Karpas-422 (cell line): ENCODE measurements around the gene ASS1. TPM values are rescaled to one million over a fixed set of nuclear protein-coding genes. Genes with fewer than 3 reads are reported as not detected.
A peak's percentile ranks its signal among the peaks of the same experiment; 100 is the strongest.

ENCODE experiments used
- DNase-seq: peaks from one replicate; pipeline ENCODE4 v3.0.0-alpha.2; 2015
- H2AFZ ChIP-seq: fragments of 200-600 bp; sonication (generic); 2 replicates; pipeline ENCODE4 v1.6.1; 2014; ENCODE audit warnings: antibody characterized with exemption, low read length, mixed read lengths
- H3K27ac ChIP-seq: fragments of 200-600 bp; sonication (generic); 2 replicates; pipeline ENCODE4 v1.5.1; 2014; ENCODE audit warnings: mild to moderate bottlenecking, low read length, moderate library complexity
- H3K27me3 ChIP-seq: fragments of 200-600 bp; sonication (generic); 2 replicates; pipeline ENCODE4 v1.6.1; 2014; ENCODE audit warnings: low read length, mixed read lengths
- H3K36me3 ChIP-seq: fragments of 200-600 bp; sonication (generic); 2 replicates; pipeline ENCODE4 v1.6.1; 2014; ENCODE audit warnings: low read length, mixed read lengths; ENCODE audit not compliant: insufficient read depth
- H3K4me1 ChIP-seq: fragments of 200-600 bp; sonication (generic); 2 replicates; pipeline ENCODE4 v1.6.1; 2014; ENCODE audit warnings: mild to moderate bottlenecking, low read length, mixed read lengths
- H3K4me2 ChIP-seq: fragments of 200-600 bp; sonication (generic); 2 replicates; pipeline ENCODE4 v1.6.1; 2014; ENCODE audit warnings: low read length, low read depth, mild to moderate bottlenecking; ENCODE audit not compliant: poor library complexity, severe bottlenecking
- H3K4me3 ChIP-seq: fragments of 200-600 bp; sonication (generic); 2 replicates; pipeline ENCODE4 v1.5.1; 2014; ENCODE audit warnings: mild to moderate bottlenecking, antibody characterized with exemption, low read length, mixed read lengths
- H3K79me2 ChIP-seq: fragments of 200-600 bp; sonication (generic); 2 replicates; pipeline ENCODE4 v1.6.1; 2014; ENCODE audit warnings: mild to moderate bottlenecking, low read length, mixed read lengths
- H3K9ac ChIP-seq: fragments of 200-600 bp; sonication (generic); 2 replicates; pipeline ENCODE4 v1.6.0; 2014; ENCODE audit warnings: low read length
- H3K9me2 ChIP-seq: fragments of 200-600 bp; sonication (generic), shearing (Covaris generic); replicated peaks from 2 replicates; pipeline ENCODE4 v1.6.0; 2014; ENCODE audit warnings: mild to moderate bottlenecking, low read length, moderate library complexity; ENCODE audit not compliant: insufficient read depth
- H3K9me3 ChIP-seq: fragments of 300-700, 200-600 bp; sonication (generic); 2 replicates; pipeline ENCODE4 v1.6.1; 2014; ENCODE audit warnings: low read length, mixed read lengths
- H4K20me1 ChIP-seq: fragments of 200-600 bp; sonication (generic); 2 replicates; pipeline ENCODE4 v1.6.1; 2014; ENCODE audit warnings: mild to moderate bottlenecking, antibody characterized with exemption, low read length, low read depth; ENCODE audit not compliant: insufficient read depth
- small RNA-seq: library from RNA; depleted of rRNA; stranded (forward); fragments of <200 nt; gene quantifications from one replicate; pipeline ENCODE3, GENCODE V24; 2014
- total RNA-seq: library from RNA; depleted of rRNA; stranded (reverse); fragments of >200 nt; shearing (Covaris generic); gene quantifications from 2 replicates; pipeline ENCODE4 v1.2.3, GENCODE V29; 2014; ENCODE audit warnings: low replicate concordance; rRNA removed

ASS1 gene
- total RNA-seq, 1 experiment from 2014 or later, result not detected

DNA sequence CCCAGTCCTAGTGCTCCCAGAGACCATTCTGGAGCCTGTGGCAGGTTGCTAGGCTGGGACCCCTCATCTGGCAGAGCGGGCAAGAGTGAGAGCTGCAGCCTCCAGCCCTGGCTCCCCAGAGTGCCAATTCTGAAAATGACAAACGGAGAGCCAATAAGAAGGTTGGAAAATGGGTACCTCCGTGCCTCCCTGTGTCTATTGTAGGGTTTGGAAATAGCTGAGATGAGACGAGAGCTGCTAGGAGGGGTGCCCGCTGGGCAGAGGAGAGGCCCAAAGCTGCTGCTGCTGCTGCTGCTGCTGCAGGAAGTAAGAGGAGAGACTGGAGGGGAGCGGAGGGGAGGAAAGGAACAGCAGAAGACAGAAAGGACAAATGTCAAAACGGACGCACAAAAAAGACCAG, 98.6 kb downstream of the ASS1 start:
- no peaks in the 10 kb centered on the region for H3K36me3 ChIP-seq
- no peak overlapping the region for H3K9ac ChIP-seq
- H3K27ac ChIP-seq, result no peak overlapping the region
- H3K27me3 ChIP-seq, result no peaks in the 10 kb centered on the region
- no peaks in the 10 kb centered on the region for H3K9me3 ChIP-seq
- H3K9me2 ChIP-seq, result no peaks in the 10 kb centered on the region
- DNase-seq, result no peak
- no peaks in the 10 kb centered on the region for H4K20me1 ChIP-seq
- no peaks in the 10 kb centered on the region for H3K79me2 ChIP-seq
- no peak overlapping the region for H3K4me3 ChIP-seq
- H3K4me1 ChIP-seq, result no peaks in the 10 kb centered on the region
- no peak overlapping the region for H2AFZ ChIP-seq
- H3K4me2 ChIP-seq, result no peak overlapping the region

DNA sequence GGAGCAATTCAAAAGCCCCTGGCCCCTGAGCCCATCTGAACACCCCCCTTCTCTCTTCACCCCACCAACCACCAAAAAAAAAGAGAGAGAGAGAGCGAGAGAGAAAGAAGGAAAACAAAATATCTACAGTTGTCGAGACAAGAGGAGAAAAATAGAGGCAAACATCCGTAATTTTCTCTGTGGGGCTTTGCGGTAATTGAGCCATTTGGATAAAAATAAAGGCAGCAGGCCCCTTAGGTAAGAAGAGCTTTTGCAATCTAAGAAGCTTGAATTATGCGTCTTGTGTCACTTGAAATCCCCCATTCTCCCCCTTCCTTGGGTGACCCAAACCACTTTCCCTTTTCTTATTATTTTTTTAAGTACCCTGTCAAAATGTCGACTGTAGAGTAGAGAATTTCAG, 99.1 kb downstream of the ASS1 start:
- no peaks in the 10 kb centered on the region for H3K36me3 ChIP-seq
- no peak overlapping the region for H3K27ac ChIP-seq
- H3K4me1 ChIP-seq, result no peaks in the 10 kb centered on the region
- H3K9me3 ChIP-seq, result no peaks in the 10 kb centered on the region
- H2AFZ ChIP-seq, result no peak overlapping the region
- no peak overlapping the region for H3K4me2 ChIP-seq
- no peaks in the 10 kb centered on the region for H3K9me2 ChIP-seq
- DNase-seq, result no peak
- H3K27me3 ChIP-seq, result no peaks in the 10 kb centered on the region
- H4K20me1 ChIP-seq, result no peaks in the 10 kb centered on the region
- H3K4me3 ChIP-seq, result no peak overlapping the region
- no peaks in the 10 kb centered on the region for H3K79me2 ChIP-seq
- no peak overlapping the region for H3K9ac ChIP-seq

- Histone ChIP-seq H3K9me3 (no peaks in the 10 kb centered on the region), H3K9ac (no peak overlapping the region), H3K79me2 (no peaks in the 10 kb centered on the region), H3K9me2 (no peaks in the 10 kb centered on the region), H3K27me3 (no peaks in the 10 kb centered on the region), H3K4me3 (no peak overlapping the region), H3K4me1 (no peaks in the 10 kb centered on the region), H4K20me1 (no peaks in the 10 kb centered on the region), H3K4me2 (no peak overlapping the region), H2AFZ (no peak overlapping the region), H3K27ac (no peak overlapping the region), H3K36me3 (no peaks in the 10 kb centered on the region)
- no peak for DNase-seq
Measured at GRCh38 chr9:130544364-130544763, 99.6 kb downstream of the ASS1 start.

DNA sequence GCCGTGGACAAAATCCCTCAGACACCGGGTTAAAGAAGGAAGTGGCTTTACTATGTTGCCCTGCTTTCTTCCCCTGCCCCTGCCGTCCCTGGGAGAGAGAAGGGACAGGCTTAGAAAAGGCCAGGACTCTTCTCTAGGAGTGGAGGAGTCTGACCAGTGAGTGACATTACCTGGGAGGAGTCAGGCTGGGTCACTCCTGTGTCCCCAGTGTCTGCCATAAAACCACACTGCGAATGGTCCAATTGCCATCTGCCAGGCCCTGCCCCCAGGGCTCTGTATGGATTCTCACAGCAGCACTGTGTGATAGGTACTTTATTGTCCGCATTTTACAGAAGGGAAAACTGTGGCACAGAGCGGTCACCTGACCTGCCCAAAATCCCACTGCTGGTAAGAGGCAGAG, 103.3 kb downstream of the ASS1 start:
- no peak overlapping the region for H3K4me2 ChIP-seq

GRCh38 chr9:130549093-130549735, 104.5 kb downstream of the ASS1 start:
- H3K9me2 ChIP-seq, result no peaks in the 10 kb centered on the region
- H3K27ac ChIP-seq, result no peak overlapping the region
- H3K9me3 ChIP-seq, result no peaks in the 10 kb centered on the region; the same call in 1 of the 2 replicates
- H3K4me2 ChIP-seq, result no peak overlapping the region
- H3K4me1 ChIP-seq, result no peaks in the 10 kb centered on the region
- H3K79me2 ChIP-seq, result no peaks in the 10 kb centered on the region
- H3K36me3 ChIP-seq, result no peaks in the 10 kb centered on the region
- H2AFZ ChIP-seq, result peak overlapping the region; percentile 47; the same call in 1 of the 2 replicates
- no peak overlapping the region for H3K9ac ChIP-seq
- DNase-seq, result peak; percentile 88
- H4K20me1 ChIP-seq, result no peaks in the 10 kb centered on the region
- no peaks in the 10 kb centered on the region for H3K27me3 ChIP-seq
- H3K4me3 ChIP-seq, result 0 out of 2 replicates have a peak overlapping the region, but pooled peaks have one; percentile 8

More for the DNA sequence above, 103.3 kb downstream of the ASS1 start:
- Histone ChIP-seq H4K20me1 (no peaks in the 10 kb centered on the region), H3K9me2 (no peaks in the 10 kb centered on the region), H3K27ac (no peak overlapping the region), H2AFZ (no peak overlapping the region), H3K27me3 (no peaks in the 10 kb centered on the region), H3K9me3 (no peaks in the 10 kb centered on the region; the same call in 1 of the 2 replicates), H3K4me1 (no peaks in the 10 kb centered on the region), H3K36me3 (no peaks in the 10 kb centered on the region), H3K9ac (no peak overlapping the region), H3K79me2 (no peaks in the 10 kb centered on the region), H3K4me3 (no peak overlapping the region)
- no peak for DNase-seq

Small RNA genes within 50 kb of the gene (small RNA-seq; reads per million reads assigned to genes)
- gene RN7SL665P, result not detected

Other genes starting within 250 kb of the ASS1 start
- gene HMCN2, start 179.2 kb upstream of the ASS1 start, total RNA-seq, result not detected in 2 replicates
- gene FUBP3, start 134.6 kb downstream of the ASS1 start, total RNA-seq, result 31.2 and 47.9 TPM in 2 replicates
- gene PRDM12, start 219.6 kb downstream of the ASS1 start, total RNA-seq, result 0.07 TPM in 1 of 2 replicates, not detected in the other
- gene EXOSC2, start 248.8 kb downstream of the ASS1 start, total RNA-seq, result 14.6 and 20.6 TPM in 2 replicates